Measurements from ENCODE around the gene NR0B1. TPM values are rescaled to one million over a fixed set of nuclear protein-coding genes. Genes with fewer than 3 reads are reported as not detected.
A peak's percentile ranks its signal among the peaks of the same experiment; 100 is the strongest.

The NR0B1 gene
- total and polyA plus RNA-seq, 2 experiments from 2014 or later = 0.23 to 0.63 TPM

GRCh38 chrX:30327762-30328161 is 18.6 kb upstream of the NR0B1 start:
- H3K4me2 ChIP-seq = no peak overlapping the region
- 75% methylated on average over 4 of the region's 4 CpGs for WGBS (ENCODE audit: low lambda C conversion rate, missing lambda C conversion rate)
- H3K4me3 ChIP-seq = no peak overlapping the region
- no peaks in the 10 kb centered on the region for H3K9me3 ChIP-seq (ENCODE audit: low read depth)
- no peak for DNase-seq (ENCODE audit: low spot score)
- H2AFZ ChIP-seq = no peak overlapping the region
- H3K36me3 ChIP-seq (replicated peaks; ENCODE audit: insufficient read depth, low read depth) = no peaks in the 10 kb centered on the region
- H3K9me2 ChIP-seq (replicated peaks; ENCODE audit: insufficient read depth) = no peaks in the 10 kb centered on the region
- no peaks in the 10 kb centered on the region for H4K20me1 ChIP-seq (ENCODE audit: insufficient read depth, poor library complexity, severe bottlenecking)
- no peaks in the 10 kb centered on the region for H3K4me1 ChIP-seq (ENCODE audit: insufficient read depth)
- no peak overlapping the region for H3K27ac ChIP-seq
- no peaks in the 10 kb centered on the region for H3K27me3 ChIP-seq
- no peaks in the 10 kb centered on the region for H3K79me2 ChIP-seq
- TF ChIP-seq CTCF (IDR thresholded peaks at IDR 0.05; ENCODE audit: poor library complexity) = no peak
- no peak for TF ChIP-seq EZH2phosphoT487 (IDR thresholded peaks at IDR 0.05; ENCODE audit: low read depth, severe bottlenecking, unreplicated experiment)
- TF ChIP-seq EZH2 (IDR thresholded peaks at IDR 0.05; ENCODE audit: borderline replicate concordance) = no peak

- DNase-seq (ENCODE audit: low spot score) = no peak
- WGBS (ENCODE audit: low lambda C conversion rate, missing lambda C conversion rate) = 77% methylated on average over 1 of the region's 1 CpG
Measured at GRCh38 chrX:30317308-30317707, 8.1 kb upstream of the NR0B1 start.

GRCh38 chrX:30313322-30313721 is 4.1 kb upstream of the NR0B1 start:
- peak; percentile 25 for DNase-seq (ENCODE audit: low spot score)
- H3K27me3 ChIP-seq = peaks cover 5% of the 10 kb centered on the region
- H3K9me2 ChIP-seq (replicated peaks; ENCODE audit: insufficient read depth) = no peaks in the 10 kb centered on the region
- no peak overlapping the region for H2AFZ ChIP-seq
- 72% methylated on average over 3 of the region's 3 CpGs for WGBS (ENCODE audit: low lambda C conversion rate, missing lambda C conversion rate)
- no peaks in the 10 kb centered on the region for H3K79me2 ChIP-seq
- no peaks in the 10 kb centered on the region for H4K20me1 ChIP-seq (ENCODE audit: insufficient read depth, poor library complexity, severe bottlenecking)
- no peak overlapping the region for H3K4me3 ChIP-seq
- no peaks in the 10 kb centered on the region for H3K9me3 ChIP-seq (ENCODE audit: low read depth)
- no peak overlapping the region for H3K4me2 ChIP-seq
- H3K36me3 ChIP-seq (replicated peaks; ENCODE audit: insufficient read depth, low read depth) = no peaks in the 10 kb centered on the region
- peaks cover 2% of the 10 kb centered on the region for H3K4me1 ChIP-seq (ENCODE audit: insufficient read depth)
- TF ChIP-seq CTCF (IDR thresholded peaks at IDR 0.05; ENCODE audit: poor library complexity) = no peak
- no peak for TF ChIP-seq EZH2 (IDR thresholded peaks at IDR 0.05; ENCODE audit: borderline replicate concordance)
- no peak for TF ChIP-seq EZH2phosphoT487 (IDR thresholded peaks at IDR 0.05; ENCODE audit: low read depth, severe bottlenecking, unreplicated experiment)
- no peak overlapping the region for H3K27ac ChIP-seq

More at GRCh38 chrX:30317308-30317707, 8.1 kb upstream of the NR0B1 start:
- Histone ChIP-seq H3K9me2 (replicated peaks; ENCODE audit: insufficient read depth) (no peaks in the 10 kb centered on the region), H3K9me3 (ENCODE audit: low read depth) (no peaks in the 10 kb centered on the region), H3K27me3 (no peaks in the 10 kb centered on the region), H3K4me3 (no peak overlapping the region), H3K27ac (no peak overlapping the region), H3K4me2 (no peak overlapping the region), H2AFZ (no peak overlapping the region), H4K20me1 (ENCODE audit: insufficient read depth, poor library complexity, severe bottlenecking) (no peaks in the 10 kb centered on the region), H3K79me2 (no peaks in the 10 kb centered on the region), H3K4me1 (ENCODE audit: insufficient read depth) (no peaks in the 10 kb centered on the region), H3K36me3 (replicated peaks; ENCODE audit: insufficient read depth, low read depth) (no peaks in the 10 kb centered on the region)
- TF ChIP-seq EZH2phosphoT487 (IDR thresholded peaks at IDR 0.05; ENCODE audit: low read depth, severe bottlenecking, unreplicated experiment) (no peak), CTCF (IDR thresholded peaks at IDR 0.05; ENCODE audit: poor library complexity) (no peak), EZH2 (IDR thresholded peaks at IDR 0.05; ENCODE audit: borderline replicate concordance) (no peak)

- Histone ChIP-seq H3K9me2 (replicated peaks; ENCODE audit: insufficient read depth) (no peaks in the 10 kb centered on the region), H3K36me3 (replicated peaks; ENCODE audit: insufficient read depth, low read depth) (no peaks in the 10 kb centered on the region), H3K79me2 (no peaks in the 10 kb centered on the region), H3K9me3 (ENCODE audit: low read depth) (no peaks in the 10 kb centered on the region), H3K4me1 (ENCODE audit: insufficient read depth) (peaks cover 5% of the 10 kb centered on the region), H3K4me3 (no peak overlapping the region), H3K27me3 (peaks cover 6% of the 10 kb centered on the region), H4K20me1 (ENCODE audit: insufficient read depth, poor library complexity, severe bottlenecking) (no peaks in the 10 kb centered on the region), H3K27ac (no peak overlapping the region), H3K4me2 (no peak overlapping the region), H2AFZ (no peak overlapping the region)
- no peak for DNase-seq (ENCODE audit: low spot score)
- WGBS (ENCODE audit: low lambda C conversion rate, missing lambda C conversion rate) = 82% methylated on average over 5 of the region's 5 CpGs
- TF ChIP-seq EZH2phosphoT487 (IDR thresholded peaks at IDR 0.05; ENCODE audit: low read depth, severe bottlenecking, unreplicated experiment) (no peak), EZH2 (IDR thresholded peaks at IDR 0.05; ENCODE audit: borderline replicate concordance) (no peak), CTCF (IDR thresholded peaks at IDR 0.05; ENCODE audit: poor library complexity) (no peak)
Measured at GRCh38 chrX:30312858-30313257, 3.7 kb upstream of the NR0B1 start.

Measured in hepatocyte (in vitro differentiated cells).